Measurements from ENCODE around the gene RAB44.

The RAB44 gene

DNA sequence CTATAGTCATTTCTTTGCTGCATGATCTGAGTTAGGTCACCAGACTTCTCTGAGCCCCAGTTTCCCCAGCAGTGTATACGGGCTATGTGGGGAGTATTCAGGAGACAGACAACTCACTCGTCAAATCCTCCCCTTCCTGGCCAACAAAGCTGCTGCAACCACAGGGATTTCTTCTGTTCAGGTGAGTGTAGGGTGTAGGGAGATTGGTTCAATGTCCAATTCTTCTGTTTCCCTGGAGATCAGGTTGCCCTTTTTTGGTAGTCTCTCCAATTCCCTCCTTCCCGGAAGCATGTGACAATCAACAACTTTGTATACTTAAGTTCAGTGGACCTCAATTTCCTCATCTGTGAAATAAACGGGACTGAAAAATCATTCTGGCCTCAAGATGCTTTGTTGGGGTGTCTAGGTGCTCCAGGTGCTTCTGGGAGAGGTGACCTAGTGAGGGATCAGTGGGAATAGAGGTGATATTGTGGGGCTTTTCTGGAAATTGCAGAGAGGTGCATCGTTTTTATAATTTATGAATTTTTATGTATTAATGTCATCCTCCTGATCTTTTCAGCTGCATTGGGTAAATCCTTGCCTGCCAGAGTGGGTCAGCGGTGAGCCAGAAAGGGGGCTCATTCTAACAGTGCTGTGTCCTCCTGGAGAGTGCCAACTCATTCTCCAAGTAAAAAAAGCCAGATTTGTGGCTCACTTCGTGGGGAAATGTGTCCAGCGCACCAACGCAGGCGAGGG, 19.7 kb upstream of the RAB44 start:
- peak overlapping the region; percentile 39 for H3K4me3 ChIP-seq (ENCODE audit: insufficient read depth, low read depth, low read length)
- no peak overlapping the region for H3K27ac ChIP-seq (ENCODE audit: insufficient read depth, low read depth, low read length, poor library complexity, severe bottlenecking)

DNA sequence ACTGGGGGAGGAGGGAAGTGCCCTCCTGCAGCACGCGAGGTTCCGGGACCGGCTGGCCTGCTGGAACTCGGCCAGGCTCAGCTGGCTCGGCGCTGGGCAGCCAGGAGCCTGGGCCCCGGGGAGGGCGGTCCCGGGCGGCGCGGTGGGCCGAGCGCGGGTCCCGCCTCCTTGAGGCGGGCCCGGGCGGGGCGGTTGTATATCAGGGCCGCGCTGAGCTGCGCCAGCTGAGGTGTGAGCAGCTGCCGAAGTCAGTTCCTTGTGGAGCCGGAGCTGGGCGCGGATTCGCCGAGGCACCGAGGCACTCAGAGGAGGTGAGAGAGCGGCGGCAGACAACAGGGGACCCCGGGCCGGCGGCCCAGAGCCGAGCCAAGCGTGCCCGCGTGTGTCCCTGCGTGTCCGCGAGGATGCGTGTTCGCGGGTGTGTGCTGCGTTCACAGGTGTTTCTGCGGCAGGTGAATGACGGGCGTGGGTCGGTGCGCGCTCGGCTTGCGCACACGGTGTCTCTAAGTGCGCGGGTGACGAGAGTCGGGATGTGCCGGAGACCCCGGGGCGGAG, 19.1 kb upstream of the RAB44 start, which contains the start of gene CDKN1A:
CDKN1A (plus strand) TSS at position 227 of the 555 bp plus-strand sequence. CDS start 5,388 bp downstream, outside the sequence.
- H3K9me3 ChIP-seq (ENCODE audit: control insufficient read depth, low read length): no peaks in the 10 kb centered on the region
- peaks cover 22% of the 10 kb centered on the region for H3K4me1 ChIP-seq (ENCODE audit: control insufficient read depth, insufficient read depth, low read length)
- no peaks in the 10 kb centered on the region for H3K36me3 ChIP-seq (ENCODE audit: control insufficient read depth, insufficient read depth, low read length)
- peaks cover 41% of the 10 kb centered on the region for H3K27me3 ChIP-seq (ENCODE audit: control insufficient read depth, insufficient read depth, low read length, poor library complexity, severe bottlenecking)
- WGBS, 2 experiments: 1% methylated on average over 63 of the region's 63 CpGs
- H3K27ac ChIP-seq (ENCODE audit: insufficient read depth, low read depth, low read length, poor library complexity, severe bottlenecking): no peak within 1 kb of the TSS
- H3K4me3 ChIP-seq (ENCODE audit: insufficient read depth, low read depth, low read length): peak within 1 kb of the TSS; percentile 39

More for the DNA sequence above, 19.7 kb upstream of the RAB44 start:
- Histone ChIP-seq H3K36me3 (ENCODE audit: control insufficient read depth, insufficient read depth, low read length) (no peaks in the 10 kb centered on the region), H3K4me1 (ENCODE audit: control insufficient read depth, insufficient read depth, low read length) (peaks cover 22% of the 10 kb centered on the region), H3K27me3 (ENCODE audit: control insufficient read depth, insufficient read depth, low read length, poor library complexity, severe bottlenecking) (peaks cover 41% of the 10 kb centered on the region), H3K9me3 (ENCODE audit: control insufficient read depth, low read length) (no peaks in the 10 kb centered on the region)
- 38 to 40% methylated on average over 10 of the region's 10 CpGs for WGBS, 2 experiments

DNA sequence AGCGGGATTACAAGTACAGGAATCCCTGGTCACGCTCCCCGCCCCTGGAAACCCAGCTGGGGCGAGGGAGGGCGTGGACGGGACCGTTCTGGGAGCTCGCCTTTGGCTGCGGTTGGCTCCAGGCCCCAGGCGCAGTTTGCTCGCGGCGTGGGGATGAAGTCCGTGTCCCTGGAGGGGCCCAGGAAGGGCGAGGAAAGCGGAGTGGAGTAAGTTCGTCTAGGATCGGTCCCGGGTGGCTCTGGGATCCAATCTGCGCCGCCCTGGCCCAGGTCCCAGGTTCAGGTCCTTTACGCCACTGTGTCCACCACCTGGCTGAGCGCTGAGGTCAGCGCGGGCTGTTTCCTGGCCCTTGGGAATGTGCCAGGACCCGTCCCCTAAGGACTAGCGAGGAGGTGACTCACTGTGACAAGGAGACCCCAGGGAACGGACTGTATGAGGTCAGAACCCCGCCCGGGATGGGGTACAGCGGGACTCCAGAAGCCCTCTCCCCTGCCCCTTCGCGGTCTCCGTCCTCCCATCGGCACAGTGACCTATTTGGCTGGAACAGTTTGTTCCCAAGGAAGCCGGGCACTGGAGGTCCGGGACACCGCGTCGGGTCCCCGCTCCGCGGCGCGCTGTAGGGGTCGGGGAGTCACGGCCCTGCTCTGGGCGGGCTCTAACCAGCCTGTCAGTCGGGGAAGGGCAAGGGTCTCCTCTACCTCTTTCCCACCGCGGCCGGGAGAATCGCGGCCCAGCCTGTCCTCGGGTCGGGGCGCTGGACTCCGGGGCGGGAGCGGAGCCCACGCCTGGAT, 18.4 kb upstream of the RAB44 start:
- Histone ChIP-seq H3K27me3 (ENCODE audit: control insufficient read depth, insufficient read depth, low read length, poor library complexity, severe bottlenecking) (peaks cover 41% of the 10 kb centered on the region), H3K36me3 (ENCODE audit: control insufficient read depth, insufficient read depth, low read length) (no peaks in the 10 kb centered on the region), H3K4me1 (ENCODE audit: control insufficient read depth, insufficient read depth, low read length) (peaks cover 22% of the 10 kb centered on the region), H3K4me3 (ENCODE audit: insufficient read depth, low read depth, low read length) (peak overlapping the region; percentile 39), H3K27ac (ENCODE audit: insufficient read depth, low read depth, low read length, poor library complexity, severe bottlenecking) (no peak overlapping the region), H3K9me3 (ENCODE audit: control insufficient read depth, low read length) (no peaks in the 10 kb centered on the region)
- 1% methylated on average over 61 of the region's 61 CpGs for WGBS, 2 experiments

DNA sequence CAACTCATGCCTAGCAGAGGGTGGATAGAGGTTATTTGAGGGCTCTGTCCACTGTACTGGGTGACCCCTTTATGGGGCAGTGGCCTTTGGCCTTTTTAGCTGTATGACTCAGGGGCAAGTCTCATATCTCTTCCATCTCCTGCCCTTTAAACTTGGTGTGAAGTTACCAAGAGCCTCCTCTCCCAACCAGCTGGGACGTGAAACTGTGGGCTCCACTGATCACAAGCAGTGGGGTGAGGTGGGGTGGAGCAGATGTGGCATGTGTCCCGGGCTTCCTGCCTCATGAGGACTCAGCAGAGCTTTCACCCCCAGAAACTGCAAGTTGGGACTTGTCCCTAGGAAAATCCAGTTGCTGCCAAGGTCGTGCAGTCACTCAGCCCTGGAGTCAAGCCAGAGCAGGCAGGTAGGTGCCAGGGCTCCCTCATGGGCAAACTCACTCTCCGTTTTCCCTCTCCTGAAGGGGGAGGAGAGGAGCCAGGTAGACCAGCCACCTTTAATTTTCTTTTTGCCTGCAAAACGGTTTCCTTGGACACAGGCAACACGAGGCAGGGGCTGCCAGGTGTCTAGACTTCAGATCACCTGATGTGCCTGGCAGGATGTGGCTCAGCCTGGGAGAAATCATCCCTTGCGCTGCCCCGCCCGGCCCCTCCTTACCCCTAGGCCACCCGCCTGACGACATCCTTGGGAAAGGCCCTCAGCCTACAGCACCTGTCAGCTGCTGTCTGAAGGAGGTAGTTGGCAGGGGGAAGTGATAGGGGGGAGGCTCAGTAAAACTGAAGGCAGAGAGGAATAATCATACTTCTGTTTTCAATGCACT, 15.1 kb upstream of the RAB44 start:
- Histone ChIP-seq H3K4me1 (ENCODE audit: control insufficient read depth, insufficient read depth, low read length) (peaks cover 6% of the 10 kb centered on the region), H3K9me3 (ENCODE audit: control insufficient read depth, low read length) (no peaks in the 10 kb centered on the region), H3K27me3 (ENCODE audit: control insufficient read depth, insufficient read depth, low read length, poor library complexity, severe bottlenecking) (peaks cover 35% of the 10 kb centered on the region), H3K36me3 (ENCODE audit: control insufficient read depth, insufficient read depth, low read length) (no peaks in the 10 kb centered on the region), H3K4me3 (ENCODE audit: insufficient read depth, low read depth, low read length) (no peak overlapping the region), H3K27ac (ENCODE audit: insufficient read depth, low read depth, low read length, poor library complexity, severe bottlenecking) (no peak overlapping the region)
- 84 to 86% methylated on average over 11 of the region's 11 CpGs for WGBS, 2 experiments

DNA sequence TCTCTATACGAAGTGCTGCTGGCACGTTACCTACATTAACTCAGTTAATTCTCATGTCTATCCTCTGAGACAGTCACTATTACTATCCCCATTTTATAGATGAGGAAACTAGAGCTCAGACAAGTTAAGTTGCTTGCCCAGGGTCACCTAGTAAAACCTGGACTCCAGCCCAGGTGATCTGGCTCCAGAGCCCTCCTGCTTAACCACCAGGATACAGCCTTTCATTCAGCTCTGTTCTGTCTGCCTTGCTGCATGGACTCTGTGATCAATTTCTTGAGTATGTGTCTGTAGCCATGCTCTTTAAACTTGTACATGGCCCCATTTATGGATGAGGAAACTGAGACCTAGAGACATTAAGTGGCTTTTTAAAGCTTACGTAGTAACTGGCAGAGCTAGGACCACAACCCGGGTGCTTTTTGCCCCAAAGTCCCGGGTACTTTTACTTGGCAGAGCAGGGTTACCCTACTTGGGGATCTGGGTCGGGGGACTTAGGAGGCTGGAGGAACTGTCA, 14.4 kb upstream of the RAB44 start:
- peaks cover under 1% of the 10 kb centered on the region for H3K4me1 ChIP-seq (ENCODE audit: control insufficient read depth, insufficient read depth, low read length)
- no peak overlapping the region for H3K4me3 ChIP-seq (ENCODE audit: insufficient read depth, low read depth, low read length)
- H3K36me3 ChIP-seq (ENCODE audit: control insufficient read depth, insufficient read depth, low read length): no peaks in the 10 kb centered on the region
- H3K9me3 ChIP-seq (ENCODE audit: control insufficient read depth, low read length): no peaks in the 10 kb centered on the region
- H3K27me3 ChIP-seq (ENCODE audit: control insufficient read depth, insufficient read depth, low read length, poor library complexity, severe bottlenecking): peaks cover 28% of the 10 kb centered on the region
- no peak overlapping the region for H3K27ac ChIP-seq (ENCODE audit: insufficient read depth, low read depth, low read length, poor library complexity, severe bottlenecking)
- 94 to 96% methylated on average over 6 of the region's 6 CpGs for WGBS, 2 experiments

DNA sequence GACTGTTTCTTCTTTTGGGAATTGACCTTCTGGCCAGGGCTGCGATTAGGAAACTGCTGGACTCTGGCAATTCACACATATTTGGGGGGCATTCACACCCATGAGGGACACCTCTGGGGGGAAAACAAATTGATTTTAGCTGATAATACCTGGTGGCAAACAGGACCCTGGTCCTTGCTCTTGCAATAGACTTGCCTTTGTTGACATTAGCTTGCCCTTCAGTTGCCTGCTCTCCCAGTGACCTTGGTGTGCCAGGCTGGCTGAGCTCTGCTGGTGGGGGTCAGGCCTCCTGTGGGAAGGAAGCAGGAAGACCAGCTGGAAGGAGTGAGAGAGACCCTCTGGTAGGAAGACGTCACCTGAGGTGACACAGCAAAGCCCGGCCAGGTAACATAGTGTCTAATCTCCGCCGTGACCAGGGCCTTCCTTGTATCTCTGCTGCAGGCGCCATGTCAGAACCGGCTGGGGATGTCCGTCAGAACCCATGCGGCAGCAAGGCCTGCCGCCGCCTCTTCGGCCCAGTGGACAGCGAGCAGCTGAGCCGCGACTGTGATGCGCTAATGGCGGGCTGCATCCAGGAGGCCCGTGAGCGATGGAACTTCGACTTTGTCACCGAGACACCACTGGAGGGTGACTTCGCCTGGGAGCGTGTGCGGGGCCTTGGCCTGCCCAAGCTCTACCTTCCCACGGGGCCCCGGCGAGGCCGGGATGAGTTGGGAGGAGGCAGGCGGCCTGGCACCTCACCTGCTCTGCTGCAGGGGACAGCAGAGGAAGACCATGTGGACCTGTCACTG, 13.8 kb upstream of the RAB44 start:
- Histone ChIP-seq H3K4me1 (ENCODE audit: control insufficient read depth, insufficient read depth, low read length) (no peaks in the 10 kb centered on the region), H3K9me3 (ENCODE audit: control insufficient read depth, low read length) (no peaks in the 10 kb centered on the region), H3K27ac (ENCODE audit: insufficient read depth, low read depth, low read length, poor library complexity, severe bottlenecking) (no peak overlapping the region), H3K27me3 (ENCODE audit: control insufficient read depth, insufficient read depth, low read length, poor library complexity, severe bottlenecking) (peaks cover 22% of the 10 kb centered on the region), H3K36me3 (ENCODE audit: control insufficient read depth, insufficient read depth, low read length) (no peaks in the 10 kb centered on the region), H3K4me3 (ENCODE audit: insufficient read depth, low read depth, low read length) (no peak overlapping the region)
- 94 to 95% methylated on average over 29 of the region's 29 CpGs for WGBS, 2 experiments

DNA sequence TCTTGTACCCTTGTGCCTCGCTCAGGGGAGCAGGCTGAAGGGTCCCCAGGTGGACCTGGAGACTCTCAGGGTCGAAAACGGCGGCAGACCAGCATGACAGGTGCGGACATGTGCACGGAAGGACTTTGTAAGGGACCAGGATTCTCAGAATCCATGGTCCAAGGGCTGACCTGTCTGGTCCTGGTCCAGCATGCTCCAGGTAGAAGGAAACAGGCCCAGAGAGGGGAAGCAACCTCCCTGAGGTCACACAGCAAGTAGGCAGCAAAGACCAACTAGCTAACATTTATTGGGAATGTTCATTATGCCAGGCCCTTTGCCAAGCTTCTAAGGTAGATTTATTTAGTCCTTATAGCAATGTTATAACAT, 13.2 kb upstream of the RAB44 start:
- Histone ChIP-seq H3K4me3 (ENCODE audit: insufficient read depth, low read depth, low read length) (no peak overlapping the region), H3K9me3 (ENCODE audit: control insufficient read depth, low read length) (no peaks in the 10 kb centered on the region), H3K27ac (ENCODE audit: insufficient read depth, low read depth, low read length, poor library complexity, severe bottlenecking) (no peak overlapping the region), H3K4me1 (ENCODE audit: control insufficient read depth, insufficient read depth, low read length) (no peaks in the 10 kb centered on the region), H3K36me3 (ENCODE audit: control insufficient read depth, insufficient read depth, low read length) (no peaks in the 10 kb centered on the region), H3K27me3 (ENCODE audit: control insufficient read depth, insufficient read depth, low read length, poor library complexity, severe bottlenecking) (peaks cover 17% of the 10 kb centered on the region)
- 89 to 95% methylated on average over 6 of the region's 6 CpGs for WGBS, 2 experiments

DNA sequence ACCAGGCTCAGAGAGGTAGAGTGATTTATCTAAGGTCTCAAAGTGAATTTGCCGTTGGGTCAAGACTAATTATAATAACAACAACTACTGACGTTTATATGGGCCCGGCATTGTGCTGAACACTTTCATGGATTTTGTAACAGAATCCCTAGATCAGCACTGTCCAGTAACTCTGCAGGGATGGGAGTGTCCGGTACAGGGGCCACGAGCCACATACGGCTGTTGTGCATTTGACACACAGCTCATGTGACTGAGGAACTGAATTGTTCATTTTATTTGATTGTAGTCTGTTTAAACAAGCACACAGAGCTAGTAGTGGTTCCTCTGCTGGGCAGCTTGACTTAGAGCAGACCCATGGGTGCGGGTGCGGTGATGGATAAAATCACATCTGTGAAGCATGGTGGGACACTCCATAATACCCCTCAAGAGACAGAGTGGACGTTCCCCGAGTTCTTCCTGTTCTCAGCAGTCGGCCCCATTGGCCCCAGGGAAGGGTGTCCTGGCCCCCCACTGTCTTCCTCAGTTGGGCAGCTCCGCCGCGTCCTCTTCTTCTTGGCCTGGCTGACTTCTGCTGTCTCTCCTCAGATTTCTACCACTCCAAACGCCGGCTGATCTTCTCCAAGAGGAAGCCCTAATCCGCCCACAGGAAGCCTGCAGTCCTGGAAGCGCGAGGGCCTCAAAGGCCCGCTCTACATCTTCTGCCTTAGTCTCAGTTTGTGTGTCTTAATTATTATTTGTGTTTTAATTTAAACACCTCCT, 12.3 kb upstream of the RAB44 start:
- H3K4me3 ChIP-seq (ENCODE audit: insufficient read depth, low read depth, low read length): no peak overlapping the region
- 95% methylated on average over 16 to 20 of the region's 20 CpGs for whole genome bisulfite sequencing, 2 experiments
- no peaks in the 10 kb centered on the region for H3K36me3 ChIP-seq (ENCODE audit: control insufficient read depth, insufficient read depth, low read length)
- no peak overlapping the region for H3K27ac ChIP-seq (ENCODE audit: insufficient read depth, low read depth, low read length, poor library complexity, severe bottlenecking)
- H3K9me3 ChIP-seq (ENCODE audit: control insufficient read depth, low read length): no peaks in the 10 kb centered on the region
- H3K27me3 ChIP-seq (ENCODE audit: control insufficient read depth, insufficient read depth, low read length, poor library complexity, severe bottlenecking): peaks cover 7% of the 10 kb centered on the region
- no peaks in the 10 kb centered on the region for H3K4me1 ChIP-seq (ENCODE audit: control insufficient read depth, insufficient read depth, low read length)
